Measurements from ENCODE around the gene HPRT1.
A peak's percentile ranks its signal among the peaks of the same experiment; 100 is the strongest.

The HPRT1 gene

GRCh38 chrX:134544513-134545151 lies 84.7 kb downstream of the HPRT1 start:
- DNase-seq: peak in 1 of 2 experiments; percentile 12

- DNase-seq: no peak
Measured at GRCh38 chrX:134545510-134545909, 85.5 kb downstream of the HPRT1 start.

DNA sequence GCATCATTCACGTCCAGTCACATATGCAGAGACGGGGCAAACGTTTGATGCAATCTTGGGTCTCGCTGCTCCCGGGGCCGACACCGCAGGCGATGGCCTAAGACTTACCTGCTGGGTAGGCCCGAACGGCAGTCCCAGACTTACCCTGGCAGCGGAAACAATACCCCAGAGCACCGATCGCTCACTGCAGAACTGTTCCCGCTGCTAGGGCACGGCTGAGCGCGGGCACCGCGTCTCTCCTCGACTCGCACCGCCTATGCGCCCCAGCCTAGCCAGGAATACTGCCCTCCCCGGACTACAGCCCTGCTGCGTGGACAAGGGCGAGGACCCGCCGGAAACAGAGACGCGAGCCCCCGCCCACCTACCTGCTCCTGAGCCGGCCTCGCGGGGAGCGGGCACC lies 86.2 kb downstream of the HPRT1 start:
- no peak for DNase-seq

- DNase-seq: no peak
Measured at GRCh38 chrX:134547047-134547679, 87.2 kb downstream of the HPRT1 start.

GRCh38 chrX:134548257-134549201 lies 88.6 kb downstream of the HPRT1 start:
- peak in 1 of 2 experiments; percentile 20 for DNase-seq

Data from NCI-H526 (cell line).